Testis (tissue), 2 donors: ENCODE data around the gene CHMP1A.

ENCODE experiments used
- POLR2A ChIP-seq: fragments of 450-650 bp; IDR thresholded peaks from one replicate; pipeline ENCODE4 v1.6.1; 2017; ENCODE audit warnings: antibody characterized with exemption, mild to moderate bottlenecking, moderate library complexity
- TF ChIP-seq, protein P1 (sequence below), 3 experiments: fragments of 450-650 bp in 2 of 3; fragments of 200-600 bp in 1 of 3; sonication (generic) in 1 of 3; IDR thresholded peaks; one replicate each; pipeline ENCODE4 v1.5.1; 2016 to 2019; ENCODE audit warnings: antibody characterized with exemption in 3 of 3, mild to moderate bottlenecking in 2 of 3, moderate library complexity in 1 of 3

DNA sequence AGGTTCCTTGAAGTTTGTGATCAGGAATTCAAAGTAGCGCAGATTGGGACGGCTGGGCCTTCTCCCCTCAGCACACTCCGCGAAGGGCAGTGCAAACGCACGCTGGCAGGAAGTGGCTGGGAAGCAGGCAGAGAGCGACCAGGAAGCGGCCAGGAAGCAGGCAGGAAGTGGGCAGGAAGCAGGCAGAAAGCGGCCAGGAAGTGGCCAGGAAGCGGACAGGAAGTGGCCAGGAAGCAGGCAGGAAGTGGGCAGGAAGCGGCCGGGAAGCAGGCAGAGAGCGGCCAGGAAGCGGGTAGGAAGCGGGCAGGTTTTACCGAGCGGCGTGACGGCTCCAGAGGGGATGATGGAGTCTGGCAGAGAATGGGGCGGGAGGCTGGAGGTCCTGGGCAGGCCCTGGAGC, 40.9 kb downstream of the CHMP1A start:
- TF ChIP-seq, protein P1, sequence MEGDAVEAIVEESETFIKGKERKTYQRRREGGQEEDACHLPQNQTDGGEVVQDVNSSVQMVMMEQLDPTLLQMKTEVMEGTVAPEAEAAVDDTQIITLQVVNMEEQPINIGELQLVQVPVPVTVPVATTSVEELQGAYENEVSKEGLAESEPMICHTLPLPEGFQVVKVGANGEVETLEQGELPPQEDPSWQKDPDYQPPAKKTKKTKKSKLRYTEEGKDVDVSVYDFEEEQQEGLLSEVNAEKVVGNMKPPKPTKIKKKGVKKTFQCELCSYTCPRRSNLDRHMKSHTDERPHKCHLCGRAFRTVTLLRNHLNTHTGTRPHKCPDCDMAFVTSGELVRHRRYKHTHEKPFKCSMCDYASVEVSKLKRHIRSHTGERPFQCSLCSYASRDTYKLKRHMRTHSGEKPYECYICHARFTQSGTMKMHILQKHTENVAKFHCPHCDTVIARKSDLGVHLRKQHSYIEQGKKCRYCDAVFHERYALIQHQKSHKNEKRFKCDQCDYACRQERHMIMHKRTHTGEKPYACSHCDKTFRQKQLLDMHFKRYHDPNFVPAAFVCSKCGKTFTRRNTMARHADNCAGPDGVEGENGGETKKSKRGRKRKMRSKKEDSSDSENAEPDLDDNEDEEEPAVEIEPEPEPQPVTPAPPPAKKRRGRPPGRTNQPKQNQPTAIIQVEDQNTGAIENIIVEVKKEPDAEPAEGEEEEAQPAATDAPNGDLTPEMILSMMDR (IDR thresholded peaks at IDR 0.05): no peak
- TF ChIP-seq POLR2A: no peak
